Loucy (cell line): ENCODE measurements around the gene KLHL12.
"Not testable (repeated sequence)": the region's sequence is repeated elsewhere in the genome, so short reads cannot be mapped to it uniquely, and the experiment has no call there.

Source experiments
- H2AFZ ChIP-seq: fragments of 200-600 bp; sonication (generic); 2 replicates; pipeline ENCODE4 v1.6.0; 2016; ENCODE audit warnings: antibody characterized with exemption, mild to moderate bottlenecking, low read length, moderate library complexity
- H3F3A ChIP-seq: fragments of 200-600 bp; 2 replicates; pipeline ENCODE4 v1.6.0; 2016; ENCODE audit warnings: antibody characterized with exemption, low read depth, mild to moderate bottlenecking
- H3K27me3 ChIP-seq: fragments of 200-600 bp; sonication (generic); 2 replicates; pipeline ENCODE4 v1.6.1; 2014; ENCODE audit warnings: low read length, mild to moderate bottlenecking; ENCODE audit not compliant: insufficient read depth, poor library complexity, severe bottlenecking
- H3K36me3 ChIP-seq: fragments of 200-600 bp; sonication (generic); 2 replicates; pipeline ENCODE4 v1.6.1; 2016; ENCODE audit warnings: low read length; ENCODE audit not compliant: insufficient read depth
- H3K4me1 ChIP-seq: fragments of 200-600 bp; sonication (generic); 2 replicates; pipeline ENCODE4 v1.5.1; 2014; ENCODE audit warnings: low read length, mild to moderate bottlenecking; ENCODE audit not compliant: insufficient read depth, poor library complexity, severe bottlenecking
- H3K4me2 ChIP-seq: fragments of 200-600 bp; sonication (generic); 2 replicates; pipeline ENCODE4 v1.6.0; 2014; ENCODE audit warnings: antibody characterized with exemption, low read length, low read depth, mild to moderate bottlenecking; ENCODE audit not compliant: poor library complexity, severe bottlenecking
- H3K4me3 ChIP-seq: fragments of 200-600 bp; sonication (generic); 2 replicates; pipeline ENCODE4 v1.5.1; 2014; ENCODE audit warnings: low read length, mild to moderate bottlenecking, mixed read lengths; ENCODE audit not compliant: poor library complexity, severe bottlenecking
- H3K79me2 ChIP-seq: fragments of 200-600 bp; sonication (generic); 2 replicates; pipeline ENCODE4 v1.6.1; 2014; ENCODE audit warnings: low read length; ENCODE audit not compliant: insufficient read depth
- H3K9ac ChIP-seq: fragments of 200-600 bp; sonication (generic); 2 replicates; pipeline ENCODE4 v1.6.0; 2014; ENCODE audit warnings: mild to moderate bottlenecking, low read depth, low read length, moderate library complexity; ENCODE audit not compliant: poor library complexity, severe bottlenecking
- H3K9me2 ChIP-seq: fragments of 200-600 bp; sonication (generic); replicated peaks from 2 replicates; pipeline ENCODE4 v1.6.1; 2016; ENCODE audit warnings: low read depth, low read length, mixed read lengths
- H3K9me3 ChIP-seq: fragments of 200-600 bp; sonication (generic); 2 replicates; pipeline ENCODE4 v1.6.1; 2014; ENCODE audit warnings: mild to moderate bottlenecking, antibody characterized with exemption, low read length, low read depth; ENCODE audit not compliant: insufficient read depth
- H4K20me1 ChIP-seq: fragments of 200-600 bp; sonication (generic); 2 replicates; pipeline ENCODE4 v1.6.0; 2014; ENCODE audit warnings: antibody characterized with exemption, low read length, mild to moderate bottlenecking; ENCODE audit not compliant: insufficient read depth, poor library complexity, severe bottlenecking
- CTCF ChIP-seq: fragments of 200-600 bp; sonication (generic); conservative IDR thresholded peaks from 2 replicates; pipeline ENCODE4 v1.5.1; 2014; ENCODE audit warnings: mild to moderate bottlenecking, antibody characterized with exemption, low read length
- EZH2phosphoT487 ChIP-seq: fragments of 200-600 bp; IDR thresholded peaks from 2 replicates; pipeline ENCODE4 v1.6.1; 2018; ENCODE audit warnings: antibody characterized with exemption, mild to moderate bottlenecking, moderate library complexity, borderline replicate concordance

The KLHL12 gene

GRCh38 chr1:202915146-202915545 is 11.9 kb downstream of the KLHL12 start:
- TF ChIP-seq EZH2phosphoT487 (no peak), CTCF (no peak)
- Histone ChIP-seq H3K9me3 (no peaks in the 10 kb centered on the region), H3K4me3 (no peak overlapping the region), H3F3A (no peaks in the 10 kb centered on the region), H3K4me1 (no peaks in the 10 kb centered on the region), H2AFZ (no peak overlapping the region), H3K9ac (no peak overlapping the region), H3K36me3 (peaks cover 69% of the 10 kb centered on the region; the same call in 1 of the 2 replicates), H3K4me2 (no peak overlapping the region), H3K79me2 (no peaks in the 10 kb centered on the region), H3K9me2 (no peaks in the 10 kb centered on the region), H3K27me3 (no peaks in the 10 kb centered on the region), H4K20me1 (no peaks in the 10 kb centered on the region)

- not testable (repeated sequence) for H3K4me3 ChIP-seq, H3F3A ChIP-seq, H3K27me3 ChIP-seq, H3K9me2 ChIP-seq, H3K79me2 ChIP-seq, H2AFZ ChIP-seq, H3K4me1 ChIP-seq, H3K9me3 ChIP-seq, H4K20me1 ChIP-seq, H3K9ac ChIP-seq, H3K4me2 ChIP-seq
- H3K36me3 ChIP-seq: peaks cover 72% of the 10 kb centered on the region; the same call in 1 of the 2 replicates
These were observed 14.6 kb downstream of the KLHL12 start for GRCh38 chr1:202912476-202912875.

DNA sequence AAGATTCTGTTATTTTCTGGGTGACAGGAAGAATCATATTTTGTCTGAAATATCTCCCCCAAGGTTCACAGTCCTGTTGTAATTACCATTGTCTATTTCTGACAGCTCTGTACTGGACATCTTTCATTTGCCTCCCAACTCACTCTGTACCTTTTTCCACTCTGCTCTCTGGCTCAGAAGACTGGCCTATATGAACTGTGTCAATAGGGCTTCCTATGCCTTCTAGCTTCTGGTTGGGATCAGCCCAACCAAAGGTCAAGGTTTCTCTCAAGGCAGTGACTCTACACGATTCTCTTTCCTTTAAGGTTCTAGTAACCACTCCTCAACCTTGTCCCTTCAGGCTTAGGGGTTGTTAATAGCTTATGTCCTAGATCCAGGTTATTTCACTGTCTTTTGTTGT is 17.5 kb downstream of the KLHL12 start:
- H3K4me1 ChIP-seq: no peaks in the 10 kb centered on the region
- H3K79me2 ChIP-seq: no peaks in the 10 kb centered on the region
- peaks cover 63% of the 10 kb centered on the region; the same call in 1 of the 2 replicates for H3K36me3 ChIP-seq
- no peak overlapping the region for H3K4me2 ChIP-seq
- no peak overlapping the region for H2AFZ ChIP-seq
- TF ChIP-seq EZH2phosphoT487 (no peak), CTCF (no peak)
- no peak overlapping the region for H3K4me3 ChIP-seq
- no peaks in the 10 kb centered on the region for H3K9me3 ChIP-seq
- H4K20me1 ChIP-seq: no peaks in the 10 kb centered on the region
- H3F3A ChIP-seq: no peaks in the 10 kb centered on the region
- H3K27me3 ChIP-seq: no peaks in the 10 kb centered on the region
- H3K9me2 ChIP-seq: no peaks in the 10 kb centered on the region
- H3K9ac ChIP-seq: no peak overlapping the region

DNA sequence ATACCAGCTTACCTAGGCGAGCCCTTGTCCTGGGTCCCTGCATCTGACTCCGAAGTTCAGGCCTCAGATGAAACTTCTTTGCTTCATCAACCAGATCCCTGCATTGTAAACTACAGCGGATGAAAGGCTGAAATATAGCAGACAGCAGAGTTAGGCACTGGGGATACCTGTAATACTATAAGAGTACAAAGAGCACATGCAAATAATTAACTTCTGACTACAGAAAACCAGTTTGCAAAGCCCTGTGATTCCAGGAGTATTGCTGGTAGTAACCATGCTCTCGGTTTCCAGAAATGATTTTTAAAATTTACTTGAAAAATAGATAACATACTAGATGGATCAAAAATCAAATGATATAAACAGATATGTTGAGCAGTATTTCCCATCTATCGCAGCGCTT is 18.0 kb downstream of the KLHL12 start:
- Histone ChIP-seq H3K4me3 (no peak overlapping the region), H3K9ac (no peak overlapping the region), H3K36me3 (peaks cover 63% of the 10 kb centered on the region; the same call in 1 of the 2 replicates), H3K27me3 (no peaks in the 10 kb centered on the region), H3F3A (no peaks in the 10 kb centered on the region), H3K4me1 (no peaks in the 10 kb centered on the region), H3K79me2 (no peaks in the 10 kb centered on the region), H3K9me3 (no peaks in the 10 kb centered on the region), H4K20me1 (no peaks in the 10 kb centered on the region), H3K4me2 (no peak overlapping the region), H2AFZ (no peak overlapping the region), H3K9me2 (no peaks in the 10 kb centered on the region)
- TF ChIP-seq EZH2phosphoT487: no peak
- no peak for TF ChIP-seq CTCF
